Activated effector memory CD4-positive, alpha-beta T cell treated with anti-CD3 and anti-CD28 coated beads, Interleukin-2, amount 50 U/mL, for 16 hours (primary cell): ENCODE measurements around the gene PRRX2.

Source experiments
- DNase-seq: peaks from one replicate; pipeline ENCODE4 v3.0.0-alpha.2; 2020

PRRX2 gene

GRCh38 chr9:129637102-129637501, 28.3 kb upstream of the PRRX2 start:
- DNase-seq = no peak

- no peak for DNase-seq
Measured at GRCh38 chr9:129637673-129638439, 27.6 kb upstream of the PRRX2 start.

DNA sequence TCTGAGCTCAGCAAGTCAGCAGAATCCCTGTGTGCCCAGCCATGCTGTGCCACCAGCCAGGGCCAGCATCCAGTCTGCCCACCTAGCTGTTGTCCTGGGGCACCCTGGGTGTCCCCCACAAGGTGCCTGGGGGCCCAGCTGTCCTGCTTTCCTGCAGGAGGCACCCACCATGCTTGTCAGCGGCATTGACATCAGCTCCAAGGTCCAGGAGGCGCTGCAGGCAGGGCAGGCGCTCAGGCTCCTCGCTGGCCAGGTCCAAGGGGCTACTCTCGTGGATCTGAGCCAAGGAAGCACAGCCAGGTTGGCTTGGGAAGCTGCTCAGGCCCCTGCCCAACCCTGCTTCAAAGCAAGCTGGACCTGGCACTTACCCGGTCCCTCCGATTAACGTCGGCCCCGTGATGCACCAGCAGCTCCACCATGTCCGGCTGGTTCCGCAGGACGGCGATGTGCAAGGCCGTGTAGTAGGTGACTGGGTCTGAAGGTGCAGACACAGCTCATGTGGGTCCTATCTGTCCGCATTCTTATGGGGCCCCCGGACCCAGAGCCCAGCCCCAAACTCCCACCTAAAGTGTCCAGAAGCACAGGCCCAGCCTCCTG, 26.3 kb upstream of the PRRX2 start:
- DNase-seq = no peak

DNA sequence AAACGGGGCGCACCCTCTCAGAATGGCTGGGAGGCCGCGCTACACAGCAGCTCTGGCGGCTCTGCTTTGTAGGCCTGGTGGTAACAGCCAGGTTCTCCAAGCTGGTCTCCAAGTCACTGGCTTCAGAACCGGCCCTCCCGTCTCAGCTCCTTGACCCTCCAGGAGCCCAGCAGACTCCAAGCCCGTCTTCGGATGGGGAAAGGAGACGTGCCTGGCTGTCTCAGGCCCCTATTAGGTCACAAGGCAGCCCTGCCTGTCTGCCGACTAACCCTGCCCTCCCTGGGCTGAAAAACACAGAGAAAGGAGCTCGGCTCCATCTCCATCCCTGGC, 25.7 kb upstream of the PRRX2 start:
- DNase-seq = no peak

DNA sequence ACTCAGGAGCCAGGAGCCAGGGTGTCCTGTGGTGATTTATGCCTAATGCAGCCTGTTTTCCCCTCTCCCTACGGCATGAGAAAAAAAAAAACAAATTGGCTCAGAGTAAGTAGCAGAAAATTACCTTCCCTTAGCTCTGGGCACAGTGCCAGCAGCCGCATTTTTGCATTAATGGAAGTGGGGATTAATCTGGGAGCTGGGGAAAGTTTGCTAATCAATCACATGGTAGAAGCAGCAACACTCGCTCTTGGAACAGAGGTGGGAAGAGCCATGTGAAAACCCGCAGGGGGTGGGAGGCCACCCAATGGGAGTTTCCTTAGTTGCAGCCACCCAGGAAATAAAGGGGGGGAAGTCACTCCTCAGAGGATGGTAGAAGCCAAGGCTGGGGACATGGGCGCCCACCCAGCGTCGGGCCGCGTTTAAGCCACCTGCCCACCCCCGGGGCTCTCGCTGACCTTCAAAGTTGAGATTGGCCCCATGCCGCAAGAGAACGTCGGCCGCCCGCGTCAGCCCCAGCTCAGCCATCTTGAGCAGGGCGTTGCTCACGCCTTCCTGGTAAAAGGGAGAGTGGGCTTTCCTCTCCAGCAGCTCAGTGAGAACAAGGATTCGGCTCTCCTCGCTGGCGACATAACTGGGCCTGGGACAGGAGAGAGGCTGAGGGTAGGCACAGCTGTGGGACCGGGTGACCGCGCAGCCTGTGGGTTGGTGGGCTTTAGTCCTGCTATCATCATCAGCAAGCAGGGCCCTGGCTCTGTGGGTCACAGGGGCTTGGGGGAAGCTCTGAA, 25.2 kb upstream of the PRRX2 start:
- DNase-seq = no peak

- no peak for DNase-seq
Measured at GRCh38 chr9:129640871-129641749, 24.3 kb upstream of the PRRX2 start.

DNA sequence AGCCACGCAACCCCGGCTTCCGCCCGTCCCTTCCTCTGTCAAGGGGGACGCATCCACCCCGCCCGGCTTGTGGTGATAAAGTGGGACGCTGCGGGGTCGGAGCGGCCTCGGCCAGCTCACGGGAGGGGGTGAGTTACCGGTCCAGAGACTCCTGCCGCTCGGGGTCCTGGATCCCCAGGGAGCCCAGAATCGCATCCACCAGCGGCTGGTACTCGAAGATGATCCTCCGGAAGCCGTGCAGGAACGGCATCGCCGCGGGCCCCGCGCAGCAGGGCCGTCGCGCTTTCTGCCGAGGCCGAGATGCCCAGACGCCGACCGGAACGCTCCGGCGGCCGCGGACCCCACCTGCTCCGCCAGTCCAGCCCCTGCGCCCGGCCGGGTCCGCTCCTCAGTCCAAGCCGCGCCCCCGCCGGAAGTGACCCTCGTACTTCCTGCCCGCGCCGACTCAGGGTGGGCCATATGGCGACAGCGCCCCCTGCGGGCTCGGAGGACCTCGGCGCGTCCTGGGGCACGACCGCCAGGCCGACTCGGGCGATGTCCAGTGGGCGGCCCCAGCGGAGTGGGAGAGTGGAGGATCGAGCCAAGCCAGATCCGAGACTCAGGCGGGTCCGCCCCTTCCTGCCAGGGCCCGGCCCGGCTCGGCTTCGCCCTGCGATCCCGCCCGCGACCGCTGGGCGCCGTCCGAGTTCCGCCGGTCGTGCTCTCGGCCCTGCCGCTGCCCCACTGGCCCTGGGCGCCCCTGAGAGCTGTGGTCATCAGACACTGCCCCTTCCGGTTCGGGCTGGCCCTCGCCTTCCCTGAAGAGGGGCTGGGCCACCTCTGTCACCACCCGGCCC, 23.5 kb upstream of the PRRX2 start, which contains the start of gene ASB6:
Gene ASB6, minus strand, starts transcription at position 402 of the 836 bp plus-strand sequence. Its CDS starts 152 bp downstream, at position 250.
- peak; percentile 99 for DNase-seq

DNA sequence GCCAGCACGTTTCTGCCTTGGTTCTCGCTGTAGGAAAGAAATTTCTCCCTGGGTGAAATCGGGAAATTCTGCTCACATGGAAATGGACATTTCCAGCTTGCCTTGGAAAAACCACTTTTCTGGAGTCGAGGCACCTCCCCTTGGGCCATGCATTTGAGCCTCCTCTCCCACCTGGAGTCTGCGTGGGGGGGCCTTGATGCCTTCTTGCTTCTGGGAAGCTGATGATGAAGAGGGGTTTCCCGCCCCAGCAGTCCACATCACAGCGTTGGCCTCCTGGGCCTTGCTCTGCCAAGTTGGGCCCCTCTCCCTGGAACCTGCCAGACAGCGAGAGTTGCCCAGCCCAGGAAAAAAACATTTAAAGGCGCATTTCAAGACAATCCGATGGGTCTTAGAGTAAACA, 21.7 kb upstream of the PRRX2 start:
- DNase-seq = no peak

DNA sequence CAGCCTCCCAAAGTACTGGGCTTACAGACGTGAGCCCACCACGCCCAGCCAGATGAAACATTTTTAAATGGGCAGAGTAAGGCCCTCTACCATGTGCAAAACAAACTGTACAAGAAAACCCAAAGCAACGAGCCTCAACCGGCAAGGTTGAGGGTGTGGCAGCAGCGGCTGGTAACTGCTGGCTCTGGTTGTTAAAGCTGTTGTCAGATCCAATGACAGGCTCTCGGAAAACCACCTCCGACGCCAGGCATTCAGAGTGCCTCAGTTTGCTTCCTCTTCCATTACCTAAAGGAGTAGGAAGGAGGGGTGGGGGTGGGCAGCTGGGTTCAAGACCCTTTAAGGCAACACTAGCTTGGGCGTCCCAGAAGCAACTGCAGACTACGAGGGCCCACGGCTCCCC, 21.1 kb upstream of the PRRX2 start:
- no peak for DNase-seq

GRCh38 chr9:129644902-129645301, 20.5 kb upstream of the PRRX2 start:
- DNase-seq = no peak

DNA sequence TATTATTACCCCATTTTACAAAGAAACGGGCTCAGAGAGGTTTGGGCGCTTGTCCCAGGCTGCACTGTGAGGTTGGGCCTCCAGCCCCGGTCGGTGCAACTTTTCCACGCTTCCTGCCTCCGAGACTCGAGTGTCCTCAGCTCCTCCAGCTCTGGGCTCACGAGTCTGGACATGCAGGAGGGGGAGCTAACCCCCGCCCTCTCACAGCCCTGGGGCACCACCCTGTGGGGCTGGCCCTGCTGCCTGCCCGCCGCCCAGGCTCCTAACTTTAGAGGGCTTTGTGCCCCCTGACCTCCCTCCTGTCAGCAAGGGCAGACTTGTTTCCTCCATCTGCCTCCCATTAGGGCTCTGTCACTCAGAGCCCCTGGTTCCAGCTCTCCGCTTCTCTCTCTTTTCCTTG, 19.2 kb upstream of the PRRX2 start:
- DNase-seq = no peak

GRCh38 chr9:129646654-129647053, 18.8 kb upstream of the PRRX2 start:
- DNase-seq = no peak

DNA sequence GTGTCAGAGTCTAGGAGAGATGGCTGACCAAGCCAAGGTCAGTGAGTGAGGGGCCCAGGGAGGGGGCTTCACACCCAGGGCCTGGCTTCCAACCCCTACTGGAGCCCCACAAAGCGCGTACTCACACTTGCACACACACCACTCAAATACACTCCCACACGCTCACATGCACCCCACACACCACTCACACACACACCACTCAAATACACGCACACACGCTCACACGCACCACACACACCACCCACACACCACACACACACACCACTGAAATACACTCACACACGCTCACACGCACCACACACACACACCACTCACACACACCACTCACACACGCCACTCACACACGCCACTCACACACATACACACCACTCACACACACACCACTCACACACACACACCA, 17.8 kb upstream of the PRRX2 start:
- DNase-seq = no peak

DNA sequence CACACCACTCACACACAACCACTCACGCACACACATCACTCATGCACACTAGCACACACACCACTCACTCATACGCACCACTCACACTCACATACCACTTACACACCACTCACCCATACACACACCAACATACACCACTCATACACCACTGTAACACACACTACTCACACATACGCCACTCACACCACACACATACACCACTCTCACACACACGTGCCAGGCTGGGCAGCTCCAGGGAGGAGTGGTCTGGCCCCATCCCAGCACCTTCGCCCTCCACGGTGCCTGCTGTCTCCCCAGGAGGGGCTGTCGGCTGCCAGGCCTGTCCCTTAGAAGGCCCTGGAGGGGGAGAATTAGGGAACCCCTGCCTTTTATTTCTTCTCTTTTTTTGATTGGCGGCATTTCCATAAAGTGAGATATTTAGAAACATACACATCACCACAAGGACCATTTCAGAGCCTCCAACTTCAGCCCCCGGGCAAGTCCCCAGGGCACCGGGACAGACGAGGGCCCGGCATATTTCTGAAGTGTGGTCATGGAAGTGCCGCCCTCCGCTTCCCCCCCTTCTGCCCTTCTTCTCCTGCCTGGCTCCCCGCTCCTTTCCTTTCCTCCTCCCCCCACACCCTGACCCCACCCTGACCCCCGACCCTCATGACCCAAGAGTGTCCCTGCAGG, 17.2 kb upstream of the PRRX2 start:
- no peak for DNase-seq

DNA sequence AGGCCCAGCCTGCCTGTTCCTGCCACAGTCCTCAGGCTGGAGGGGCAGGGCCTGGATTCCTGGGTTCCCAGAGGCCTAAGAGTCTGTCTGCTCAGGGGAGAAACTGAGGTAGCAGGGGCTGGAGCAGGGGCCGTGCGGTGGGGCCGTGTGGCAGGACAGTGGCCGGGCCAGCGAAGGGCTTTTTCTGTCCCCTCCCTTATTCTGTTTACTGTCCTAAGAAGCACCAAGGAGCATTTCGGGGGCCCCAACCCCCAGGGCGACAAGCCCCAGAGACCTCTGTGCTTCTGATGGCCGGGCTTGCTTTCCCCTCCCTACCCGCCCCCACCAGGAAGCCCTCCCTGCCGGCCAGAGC, 16.7 kb upstream of the PRRX2 start:
- no peak for DNase-seq

GRCh38 chr9:129649726-129650679, 15.4 kb upstream of the PRRX2 start:
- no peak for DNase-seq

DNA sequence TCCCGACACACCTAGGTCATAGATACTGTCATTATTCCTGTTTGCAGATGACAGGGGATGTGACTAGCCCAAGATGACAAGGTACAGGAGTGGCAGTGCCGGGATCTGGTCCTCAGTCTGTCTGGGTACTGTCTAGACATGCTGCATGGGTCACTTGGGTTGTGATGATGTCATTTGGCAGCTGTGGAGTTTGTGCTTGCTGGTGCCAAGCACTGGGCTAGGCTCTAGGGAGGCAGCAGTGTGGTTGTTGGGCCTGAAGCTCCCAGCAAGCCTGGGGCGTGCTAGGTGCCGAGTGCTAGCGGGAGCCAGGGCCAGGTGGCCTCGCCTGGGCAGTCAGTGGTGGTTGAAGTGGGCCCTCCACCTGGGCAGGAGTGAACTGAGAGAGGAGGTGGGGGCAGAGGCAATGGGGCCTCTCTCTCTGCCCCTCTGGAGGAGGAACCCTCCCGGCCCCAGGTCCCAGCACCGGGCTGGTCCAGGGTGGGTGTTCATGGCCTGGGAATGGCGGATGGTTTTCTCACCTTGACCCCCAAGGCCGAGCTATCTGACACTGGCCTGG, 14.7 kb upstream of the PRRX2 start:
- DNase-seq = no peak

DNA sequence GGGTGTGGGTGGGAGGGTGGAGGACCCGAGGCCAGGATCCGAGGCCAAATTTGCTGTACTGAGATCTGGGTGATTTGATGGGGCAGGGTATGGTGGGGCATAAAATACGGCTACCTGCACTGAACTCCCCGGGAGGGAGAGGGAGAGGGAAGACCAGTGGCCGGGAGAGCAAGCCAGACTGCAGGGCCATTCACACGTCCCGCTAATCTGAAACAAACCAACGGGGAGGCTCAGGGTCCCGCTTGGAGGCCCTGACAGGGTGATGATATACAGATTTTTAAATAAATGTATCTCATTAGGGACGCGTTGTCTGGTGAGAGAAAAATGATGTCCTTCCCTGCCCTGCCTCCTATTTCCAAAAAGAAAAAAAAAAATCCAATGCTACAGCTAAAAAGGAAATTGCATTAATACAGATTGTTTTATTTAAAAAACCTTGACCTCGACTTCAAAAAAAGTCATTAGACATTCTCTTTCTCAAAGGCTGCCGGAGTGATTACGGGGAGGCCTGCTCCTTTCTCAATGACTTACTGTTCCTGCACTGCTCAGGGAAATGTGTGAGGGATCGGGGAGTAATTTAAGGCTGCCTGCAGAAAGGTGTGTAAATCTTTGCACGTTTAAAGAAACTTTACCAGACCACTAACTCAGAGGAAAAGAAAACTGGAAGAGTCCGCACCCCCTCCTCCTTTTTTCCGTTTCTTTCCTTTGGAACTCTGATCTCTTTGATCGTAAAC, 11.5 kb upstream of the PRRX2 start:
- DNase-seq = no peak

GRCh38 chr9:129654554-129655040, 10.8 kb upstream of the PRRX2 start:
- no peak for DNase-seq
